Measurements from ENCODE around the gene TBX1. TPM values are rescaled to one million over a fixed set of nuclear protein-coding genes. Genes with fewer than 3 reads are reported as not detected.

Gene TBX1
- total RNA-seq, 2 experiments from 2014 or later, result 0.23 TPM; not detected in 1

DNA sequence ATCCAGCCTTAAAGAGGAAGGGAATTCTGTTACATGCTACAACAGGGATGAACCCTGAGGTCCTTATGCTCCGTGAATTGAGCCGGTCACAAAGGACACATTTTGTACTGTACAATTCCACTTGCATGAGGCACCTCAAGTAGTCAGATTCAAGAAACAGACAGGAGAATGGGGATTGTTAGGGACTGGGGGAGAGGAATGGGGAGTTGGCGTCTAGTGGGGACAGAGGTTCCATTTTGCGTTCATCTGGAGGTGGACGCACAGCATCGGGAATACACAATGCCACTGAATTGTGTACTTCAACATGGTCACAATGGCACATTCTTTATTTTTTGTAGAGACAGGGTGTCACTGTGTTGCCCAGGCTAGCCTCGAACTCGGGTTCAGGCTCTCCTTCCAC is 14.1 kb downstream of the TBX1 start:
- H3K27ac ChIP-seq (ENCODE audit: low read depth, low read length, poor library complexity, severe bottlenecking), result no peak overlapping the region
- H4K20me1 ChIP-seq (ENCODE audit: insufficient read depth, low read length), result no peaks in the 10 kb centered on the region
- H3K79me2 ChIP-seq (ENCODE audit: insufficient read depth, low read depth, low read length), result no peaks in the 10 kb centered on the region
- H3K9me3 ChIP-seq (ENCODE audit: low read length), result no peaks in the 10 kb centered on the region
- H3K9me2 ChIP-seq (ENCODE audit: insufficient read depth, low read length), result no peaks in the 10 kb centered on the region
- no peak overlapping the region for H2AFZ ChIP-seq (ENCODE audit: low read length)
- intact Hi-C loops (cut with micrococcal nuclease; ENCODE audit: unreplicated experiment), result no loop called here
- ChIA-PET POLR2A (interaction anchor here (1.8 kb wide), 1 partner anchor 117 kb away, joined by 6 read pairs; no protein-coding TSS in a partner anchor), CTCF (ENCODE audit: unreplicated experiment) (no interaction called here)
- DNase-seq (ENCODE audit: low spot score), result no peak
- H3K4me3 ChIP-seq (ENCODE audit: low read depth, low read length, poor library complexity, severe bottlenecking), result no peak overlapping the region
- H3K4me2 ChIP-seq (ENCODE audit: low read length), result peak overlapping the region; percentile 76; the same call in 1 of the 2 replicates
- H3K36me3 ChIP-seq (ENCODE audit: insufficient read depth, low read length), result no peaks in the 10 kb centered on the region
- no TSS peak for BruUV-seq (replicated peaks)
- peaks cover 64% of the 10 kb centered on the region for H3K4me1 ChIP-seq (ENCODE audit: insufficient read depth, low read length, poor library complexity, severe bottlenecking)
- TF ChIP-seq, protein P1, sequence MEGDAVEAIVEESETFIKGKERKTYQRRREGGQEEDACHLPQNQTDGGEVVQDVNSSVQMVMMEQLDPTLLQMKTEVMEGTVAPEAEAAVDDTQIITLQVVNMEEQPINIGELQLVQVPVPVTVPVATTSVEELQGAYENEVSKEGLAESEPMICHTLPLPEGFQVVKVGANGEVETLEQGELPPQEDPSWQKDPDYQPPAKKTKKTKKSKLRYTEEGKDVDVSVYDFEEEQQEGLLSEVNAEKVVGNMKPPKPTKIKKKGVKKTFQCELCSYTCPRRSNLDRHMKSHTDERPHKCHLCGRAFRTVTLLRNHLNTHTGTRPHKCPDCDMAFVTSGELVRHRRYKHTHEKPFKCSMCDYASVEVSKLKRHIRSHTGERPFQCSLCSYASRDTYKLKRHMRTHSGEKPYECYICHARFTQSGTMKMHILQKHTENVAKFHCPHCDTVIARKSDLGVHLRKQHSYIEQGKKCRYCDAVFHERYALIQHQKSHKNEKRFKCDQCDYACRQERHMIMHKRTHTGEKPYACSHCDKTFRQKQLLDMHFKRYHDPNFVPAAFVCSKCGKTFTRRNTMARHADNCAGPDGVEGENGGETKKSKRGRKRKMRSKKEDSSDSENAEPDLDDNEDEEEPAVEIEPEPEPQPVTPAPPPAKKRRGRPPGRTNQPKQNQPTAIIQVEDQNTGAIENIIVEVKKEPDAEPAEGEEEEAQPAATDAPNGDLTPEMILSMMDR (conservative IDR thresholded peaks at IDR 0.05; ENCODE audit: low read length), result no peak

DNA sequence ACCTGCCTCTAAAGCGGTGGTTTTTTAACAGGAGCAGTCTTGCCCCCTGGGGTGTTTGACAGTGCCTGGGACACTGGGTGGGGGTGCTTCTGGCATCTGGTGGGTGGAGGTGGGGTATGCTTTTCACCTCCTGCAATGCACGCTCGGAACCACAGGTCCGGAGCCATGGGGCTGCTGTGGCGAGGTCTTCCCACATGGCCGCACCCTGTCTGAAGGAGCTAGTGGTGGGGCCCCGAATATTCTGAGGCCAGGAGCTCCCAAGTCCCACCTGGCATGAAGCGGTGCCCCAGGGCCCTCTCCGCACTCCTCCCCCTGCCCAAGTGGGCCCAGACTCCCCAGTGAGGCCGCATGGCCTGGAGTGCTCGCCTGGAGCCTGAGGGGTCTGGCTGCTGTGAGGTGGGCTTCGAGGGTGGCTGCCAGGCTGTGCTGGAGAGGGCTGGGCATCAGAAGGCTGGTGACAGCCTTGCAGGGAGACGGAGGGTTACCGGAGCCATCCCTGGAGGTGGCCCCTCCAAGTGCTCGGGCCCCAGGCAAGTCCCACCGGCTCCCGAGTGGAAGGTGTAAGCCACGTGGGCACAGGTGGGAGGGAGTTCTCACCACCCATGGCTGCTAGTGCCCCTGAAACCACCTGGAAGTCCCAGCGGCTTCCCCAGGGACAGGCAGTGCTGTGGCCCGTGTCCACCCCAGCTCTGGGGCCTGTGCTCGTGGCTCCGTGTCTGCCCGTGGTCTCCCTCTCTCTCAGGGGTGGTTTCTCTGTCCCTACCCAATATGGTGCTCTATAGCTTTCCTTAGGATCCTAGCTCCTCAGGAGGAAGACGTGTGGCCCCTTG is 15.1 kb downstream of the TBX1 start:
- peak; percentile 36 for DNase-seq (ENCODE audit: low spot score)

More for the DNA sequence above, 15.1 kb downstream of the TBX1 start:
- ChIA-PET POLR2A (no interaction called here), CTCF (ENCODE audit: unreplicated experiment) (interaction anchor here (1.0 kb wide), 1 partner anchor 12 kb away, joined by 3 read pairs; no protein-coding TSS in a partner anchor)
- Histone ChIP-seq H3K36me3 (ENCODE audit: insufficient read depth, low read length) (no peaks in the 10 kb centered on the region), H3K79me2 (ENCODE audit: insufficient read depth, low read depth, low read length) (no peaks in the 10 kb centered on the region), H4K20me1 (ENCODE audit: insufficient read depth, low read length) (no peaks in the 10 kb centered on the region), H3K27ac (ENCODE audit: low read depth, low read length, poor library complexity, severe bottlenecking) (no peak overlapping the region), H3K4me2 (ENCODE audit: low read length) (peak overlapping the region; percentile 19), H3K4me3 (ENCODE audit: low read depth, low read length, poor library complexity, severe bottlenecking) (no peak overlapping the region), H3K9me2 (ENCODE audit: insufficient read depth, low read length) (no peaks in the 10 kb centered on the region), H2AFZ (ENCODE audit: low read length) (no peak overlapping the region), H3K9me3 (ENCODE audit: low read length) (no peaks in the 10 kb centered on the region), H3K4me1 (ENCODE audit: insufficient read depth, low read length, poor library complexity, severe bottlenecking) (peaks cover 74% of the 10 kb centered on the region)
- no peak for TF ChIP-seq EZH2phosphoT487 (IDR thresholded peaks at IDR 0.05; ENCODE audit: borderline replicate concordance, low read depth, low read length)
- TF ChIP-seq, protein P1 (conservative IDR thresholded peaks at IDR 0.05; ENCODE audit: low read length), result no peak
- intact Hi-C loops (cut with micrococcal nuclease; ENCODE audit: unreplicated experiment), result no loop called here
- no TSS peak for BruUV-seq (replicated peaks)
